Esophagus muscularis mucosa (tissue), 4 donors: ENCODE data around the gene MTURN.

ENCODE experiments used
- EP300 ChIP-seq: sonication (generic); formaldehyde crosslinking; IDR thresholded peaks from one replicate; pipeline ENCODE4 v1.6.1; 2017; ENCODE audit warnings: antibody characterized with exemption
- POLR2A ChIP-seq: fragments of 450-650 bp; IDR thresholded peaks from one replicate; pipeline ENCODE4 v1.6.1; 2017; ENCODE audit warnings: antibody characterized with exemption, moderate library complexity, mild to moderate bottlenecking, low read depth
- POLR2AphosphoS5 ChIP-seq, 2 donors: sonication (generic); formaldehyde crosslinking; IDR thresholded peaks; one replicate each; pipeline ENCODE4 v1.6.1; 2017; ENCODE audit warnings: antibody characterized with exemption in 2 of 2
- TF ChIP-seq, protein P1 (sequence below), 3 experiments: fragments of 200-600 bp in 2 of 3; fragments of 450-650 bp in 1 of 3; sonication (generic) in 2 of 3; IDR thresholded peaks; one replicate each; pipeline ENCODE4 v1.5.1; 2017 to 2019; ENCODE audit warnings: antibody characterized with exemption in 3 of 3, mild to moderate bottlenecking in 2 of 3, moderate library complexity in 1 of 3

DNA sequence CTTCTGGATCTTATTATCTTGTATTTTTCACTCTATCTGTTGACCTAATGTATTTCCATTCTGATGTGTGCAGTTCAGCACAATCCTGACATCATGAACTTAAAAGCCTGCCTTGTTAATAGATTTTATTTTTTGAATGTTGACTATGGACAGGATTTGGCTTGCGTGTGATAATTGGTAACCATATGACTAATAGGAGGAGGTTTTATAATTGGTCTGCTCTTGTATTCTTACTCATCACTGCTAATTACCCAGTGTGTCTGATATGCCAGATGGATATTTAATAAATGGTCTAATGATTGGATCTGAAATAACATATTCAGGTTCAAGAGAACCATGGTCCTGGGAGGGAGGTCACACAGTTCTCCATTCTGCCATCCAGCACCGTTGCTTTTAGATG is 45.9 kb downstream of the MTURN start:
- TF ChIP-seq, protein P1, sequence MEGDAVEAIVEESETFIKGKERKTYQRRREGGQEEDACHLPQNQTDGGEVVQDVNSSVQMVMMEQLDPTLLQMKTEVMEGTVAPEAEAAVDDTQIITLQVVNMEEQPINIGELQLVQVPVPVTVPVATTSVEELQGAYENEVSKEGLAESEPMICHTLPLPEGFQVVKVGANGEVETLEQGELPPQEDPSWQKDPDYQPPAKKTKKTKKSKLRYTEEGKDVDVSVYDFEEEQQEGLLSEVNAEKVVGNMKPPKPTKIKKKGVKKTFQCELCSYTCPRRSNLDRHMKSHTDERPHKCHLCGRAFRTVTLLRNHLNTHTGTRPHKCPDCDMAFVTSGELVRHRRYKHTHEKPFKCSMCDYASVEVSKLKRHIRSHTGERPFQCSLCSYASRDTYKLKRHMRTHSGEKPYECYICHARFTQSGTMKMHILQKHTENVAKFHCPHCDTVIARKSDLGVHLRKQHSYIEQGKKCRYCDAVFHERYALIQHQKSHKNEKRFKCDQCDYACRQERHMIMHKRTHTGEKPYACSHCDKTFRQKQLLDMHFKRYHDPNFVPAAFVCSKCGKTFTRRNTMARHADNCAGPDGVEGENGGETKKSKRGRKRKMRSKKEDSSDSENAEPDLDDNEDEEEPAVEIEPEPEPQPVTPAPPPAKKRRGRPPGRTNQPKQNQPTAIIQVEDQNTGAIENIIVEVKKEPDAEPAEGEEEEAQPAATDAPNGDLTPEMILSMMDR (IDR thresholded peaks at IDR 0.05), result no peak
- TF ChIP-seq POLR2A (no peak), EP300 (no peak), POLR2AphosphoS5 (IDR thresholded peaks at IDR 0.05) (no peak)
